COR-L47 (cell line): ENCODE measurements around the gene S100A2.
"Not testable (repeated sequence)": the region's sequence is repeated elsewhere in the genome, so short reads cannot be mapped to it uniquely, and the experiment has no call there.

Experiments used
- DNase-seq: peaks from one replicate; lab custom pipeline; 2025; lab: John Stamatoyannopoulos, UW

Gene S100A2

GRCh38 chr1:153588482-153588881, 22.8 kb upstream of the S100A2 start:
- DNase-seq = no peak

- not testable (repeated sequence) for DNase-seq
These were observed 22.4 kb upstream of the S100A2 start for GRCh38 chr1:153588033-153588432.

- no peak for DNase-seq
These were observed 21.7 kb upstream of the S100A2 start for GRCh38 chr1:153587314-153587713.

GRCh38 chr1:153586347-153586746, 20.7 kb upstream of the S100A2 start:
- no peak for DNase-seq

- no peak for DNase-seq
These were observed 19.4 kb upstream of the S100A2 start for GRCh38 chr1:153585006-153585405.

GRCh38 chr1:153583976-153584375, 18.3 kb upstream of the S100A2 start:
- no peak for DNase-seq

GRCh38 chr1:153583514-153583913, 17.9 kb upstream of the S100A2 start:
- not testable (repeated sequence) for DNase-seq

GRCh38 chr1:153582836-153583235, 17.2 kb upstream of the S100A2 start:
- not testable (repeated sequence) for DNase-seq

GRCh38 chr1:153578936-153579335, 13.3 kb upstream of the S100A2 start:
- no peak for DNase-seq

- DNase-seq = no peak
These were observed 12.8 kb upstream of the S100A2 start for GRCh38 chr1:153578490-153578889.

GRCh38 chr1:153577624-153578051, 12.0 kb upstream of the S100A2 start:
- DNase-seq = no peak

- no peak for DNase-seq
These were observed 11.5 kb upstream of the S100A2 start for GRCh38 chr1:153577138-153577537.

- not testable (repeated sequence) for DNase-seq
These were observed 9.9 kb upstream of the S100A2 start for GRCh38 chr1:153575497-153575896.

GRCh38 chr1:153575081-153575491, 9.4 kb upstream of the S100A2 start:
- DNase-seq = not testable (repeated sequence)

GRCh38 chr1:153573351-153573750, 7.7 kb upstream of the S100A2 start:
- no peak for DNase-seq

- DNase-seq = peak; percentile 77
These were observed 6.9 kb upstream of the S100A2 start for GRCh38 chr1:153572569-153573015.

GRCh38 chr1:153571706-153572105, 6.1 kb upstream of the S100A2 start:
- no peak for DNase-seq

- no peak for DNase-seq
These were observed 5.2 kb upstream of the S100A2 start for GRCh38 chr1:153570874-153571273.

GRCh38 chr1:153569465-153569864, 3.8 kb upstream of the S100A2 start:
- DNase-seq = no peak

GRCh38 chr1:153568367-153569099, 2.9 kb upstream of the S100A2 start:
- peak; percentile 91 for DNase-seq

GRCh38 chr1:153567621-153568366, 2.1 kb upstream of the S100A2 start:
- no peak for DNase-seq

GRCh38 chr1:153566414-153567371, 1.0 kb upstream of the S100A2 start:
- DNase-seq = peak; percentile 69
